Osteoblast (primary cell): ENCODE results near the gene INHBA. TPM values are rescaled to one million over a fixed set of nuclear protein-coding genes. Genes with fewer than 3 reads are reported as not detected.

Experiments used
- DNase-seq: peaks from one replicate; pipeline ENCODE4 v3.0.0; 2011; ENCODE audit warnings: low spot score, mixed read lengths; ENCODE audit not compliant: insufficient read length; ENCODE audit errors: missing footprints
- H2AFZ ChIP-seq: 2 replicates; pipeline ENCODE4 v1.6.0; 2011; ENCODE audit warnings: mild to moderate bottlenecking, low read length
- H3K27ac ChIP-seq: 2 replicates; pipeline ENCODE4 v1.5.1; 2011; ENCODE audit warnings: mild to moderate bottlenecking, low read depth, low read length, moderate library complexity
- H3K27me3 ChIP-seq: 2 replicates; pipeline ENCODE4 v1.6.0; 2012; ENCODE audit warnings: mild to moderate bottlenecking, control low read depth, inconsistent platforms, low read length, moderate library complexity; ENCODE audit not compliant: insufficient read depth
- H3K36me3 ChIP-seq: 2 replicates; pipeline ENCODE4 v1.5.1; 2011; ENCODE audit warnings: mild to moderate bottlenecking, low read length, control low read depth, moderate library complexity; ENCODE audit not compliant: insufficient read depth
- H3K4me1 ChIP-seq: 2 replicates; pipeline ENCODE4 v1.5.1; 2011; ENCODE audit warnings: mild to moderate bottlenecking, low read length, control low read depth, moderate library complexity; ENCODE audit not compliant: insufficient read depth
- H3K4me2 ChIP-seq: 2 replicates; pipeline ENCODE4 v1.6.0; 2011; ENCODE audit warnings: mild to moderate bottlenecking, low read length; ENCODE audit not compliant: insufficient read depth
- H3K4me3 ChIP-seq: fragments of 200-600 bp; sonication (generic); 3 replicates; pipeline ENCODE4 v1.5.1; 2012; ENCODE audit warnings: mild to moderate bottlenecking, low read length, inconsistent platforms; ENCODE audit not compliant: insufficient read depth
- H3K79me2 ChIP-seq: 2 replicates; pipeline ENCODE4 v1.6.0; 2012; ENCODE audit warnings: mild to moderate bottlenecking, low read length, control low read depth, inconsistent platforms; ENCODE audit not compliant: insufficient read depth
- H3K9me3 ChIP-seq: 2 replicates; pipeline ENCODE4 v1.5.1; 2011; ENCODE audit warnings: low read depth, low read length, control low read depth
- H4K20me1 ChIP-seq: 2 replicates; pipeline ENCODE4 v1.6.0; 2012; ENCODE audit warnings: mild to moderate bottlenecking, low read length, control low read depth; ENCODE audit not compliant: insufficient read depth
- CTCF ChIP-seq: IDR thresholded peaks from 2 replicates; pipeline ENCODE4 v1.5.1; 2011; ENCODE audit warnings: mild to moderate bottlenecking, low read depth, low read length, moderate library complexity; ENCODE audit errors: extremely low read depth
- total RNA-seq: library from RNA; depleted of rRNA; stranded (reverse); fragments of >200 nt; gene quantifications from 2 replicates; pipeline ENCODE4 v1.2.3, GENCODE V29; 2012

Gene INHBA
- total RNA-seq, 1 donor: 107 TPM

- Histone ChIP-seq H3K4me3 (no peak overlapping the region), H4K20me1 (no peaks in the 10 kb centered on the region), H3K27ac (peak overlapping the region; percentile 3), H3K79me2 (no peaks in the 10 kb centered on the region), H3K4me2 (peak overlapping the region; percentile 20), H3K27me3 (no peaks in the 10 kb centered on the region), H3K9me3 (no peaks in the 10 kb centered on the region), H2AFZ (no peak overlapping the region), H3K36me3 (no peaks in the 10 kb centered on the region), H3K4me1 (peaks cover 19% of the 10 kb centered on the region)
- TF ChIP-seq CTCF: peak; percentile 49
- no peak for DNase-seq
These were observed 28.9 kb upstream of the INHBA start for GRCh38 chr7:41731493-41732435.

- Histone ChIP-seq H3K9me3 (no peaks in the 10 kb centered on the region), H4K20me1 (no peaks in the 10 kb centered on the region), H3K27me3 (no peaks in the 10 kb centered on the region), H3K4me2 (no peak overlapping the region), H3K79me2 (no peaks in the 10 kb centered on the region), H3K27ac (no peak overlapping the region), H2AFZ (peak overlapping the region; percentile 45), H3K4me3 (no peak overlapping the region), H3K4me1 (peaks cover 19% of the 10 kb centered on the region), H3K36me3 (no peaks in the 10 kb centered on the region)
- DNase-seq: no peak
- TF ChIP-seq CTCF: no peak
These were observed 27.8 kb upstream of the INHBA start for GRCh38 chr7:41730668-41731067.

DNA sequence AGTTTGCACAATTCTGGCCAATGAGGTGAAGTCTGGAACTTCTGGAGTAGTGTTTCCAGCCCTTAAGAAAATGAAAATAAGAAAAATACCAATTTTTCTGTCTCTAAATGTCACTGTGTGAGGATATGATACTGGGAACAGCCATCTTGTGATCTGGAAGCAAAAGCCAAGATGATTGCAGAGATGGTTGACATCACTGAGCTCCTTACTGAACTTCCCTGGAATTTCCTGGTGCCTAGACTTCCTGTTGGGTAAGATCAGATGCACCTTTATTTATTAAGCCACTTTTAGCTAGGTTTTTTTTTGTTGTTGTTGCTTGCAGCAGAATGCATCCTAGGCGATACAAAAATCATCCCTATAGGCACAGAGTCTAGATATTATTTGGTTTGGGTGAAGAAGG, 27.3 kb upstream of the INHBA start:
- Histone ChIP-seq H3K27ac (peak overlapping the region; percentile 6), H3K27me3 (no peaks in the 10 kb centered on the region), H3K36me3 (no peaks in the 10 kb centered on the region), H3K79me2 (no peaks in the 10 kb centered on the region), H3K4me3 (no peak overlapping the region), H4K20me1 (no peaks in the 10 kb centered on the region), H3K4me2 (no peak overlapping the region), H3K9me3 (no peaks in the 10 kb centered on the region), H3K4me1 (peaks cover 19% of the 10 kb centered on the region), H2AFZ (peak overlapping the region; percentile 45)
- no peak for DNase-seq
- no peak for TF ChIP-seq CTCF

DNA sequence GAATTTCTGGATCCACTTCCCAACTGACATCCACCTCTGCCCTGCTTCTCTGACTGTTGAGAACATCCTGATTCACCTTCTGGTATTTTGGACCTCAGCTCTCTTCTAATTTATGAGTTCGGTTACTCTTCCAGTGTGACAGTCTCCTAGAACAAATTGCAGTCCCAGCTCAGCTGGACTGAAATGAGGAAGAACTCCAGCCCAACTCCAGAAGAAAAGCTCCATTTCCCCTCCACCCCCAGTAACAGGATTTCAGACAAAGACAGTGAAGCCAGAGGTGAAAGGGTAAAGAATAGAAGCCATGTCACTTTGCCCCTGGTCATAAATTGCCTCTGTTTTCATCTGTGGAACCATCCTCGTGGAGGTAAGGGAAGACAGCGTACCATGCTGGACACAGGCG, 26.2 kb upstream of the INHBA start:
- H3K27me3 ChIP-seq: no peaks in the 10 kb centered on the region
- H2AFZ ChIP-seq: no peak overlapping the region
- no peaks in the 10 kb centered on the region for H3K79me2 ChIP-seq
- DNase-seq: no peak
- no peak overlapping the region for H3K4me2 ChIP-seq
- peaks cover 19% of the 10 kb centered on the region for H3K4me1 ChIP-seq
- H3K27ac ChIP-seq: no peak overlapping the region
- H3K4me3 ChIP-seq: no peak overlapping the region
- H3K36me3 ChIP-seq: no peaks in the 10 kb centered on the region
- no peaks in the 10 kb centered on the region for H3K9me3 ChIP-seq
- H4K20me1 ChIP-seq: no peaks in the 10 kb centered on the region
- TF ChIP-seq CTCF: no peak
